ENCODE results near the gene PYM1. TPM values are rescaled to one million over a fixed set of nuclear protein-coding genes. Genes with fewer than 3 reads are reported as not detected.

PYM1 gene
- total and polyA plus RNA-seq, 2 of the 8 experiments (the other 6 are each of a cell fraction or from before 2014, with no cell fraction given), result 38.7 to 58.5 TPM

- Histone ChIP-seq H3K14ac (ENCODE audit: insufficient read length) (no peak overlapping the region), H4K91ac (replicated peaks; ENCODE audit: insufficient read length, low read length) (no peak overlapping the region), H3K4ac (replicated peaks; ENCODE audit: insufficient read length, low read depth, low read length) (no peak overlapping the region), H3K27ac (ENCODE audit: low read depth, low read length) (no peak overlapping the region), H2BK120ac (replicated peaks; ENCODE audit: low read depth, low read length) (no peak overlapping the region), H3K36me3 (ENCODE audit: control insufficient read depth in 2 of 4, insufficient read depth in 4 of 4, low read length in 3 of 4) (peaks cover 13 to 63% (median 39%) of the 10 kb centered on the region in 4 experiments; a peak in 7 of 8 replicates), H3K4me2 (ENCODE audit: insufficient read depth in 1 of 2, low read depth in 2 of 2, low read length in 2 of 2) (no peak overlapping the region), H3K23ac (ENCODE audit: insufficient read length) (no peak overlapping the region), H3K9me3 (ENCODE audit: insufficient read depth in 2 of 2, low read depth in 1 of 2, low read length in 1 of 2) (no peaks in the 10 kb centered on the region), H2BK15ac (ENCODE audit: low read length) (no peak overlapping the region), H4K8ac (ENCODE audit: extremely low read depth, insufficient read depth, low read length) (no peak overlapping the region), H2BK5ac (ENCODE audit: low read depth, low read length) (no peak overlapping the region), H4K20me1 (replicated peaks in 1 of 2; ENCODE audit: control insufficient read depth in 1 of 2, insufficient read depth in 2 of 2, low read length in 2 of 2) (peaks cover 0 to 1% of the 10 kb centered on the region in 2 experiments), H3K23me2 (ENCODE audit: low read depth, low read length) (no peaks in the 10 kb centered on the region), H3K4me1 (replicated peaks in 1 of 4; ENCODE audit: control insufficient read depth in 3 of 4, insufficient read depth in 4 of 4, low read length in 3 of 4) (no peaks in the 10 kb centered on the region), H3K4me3 (ENCODE audit: extremely low read depth in 1 of 4, insufficient read depth in 2 of 4, low read depth in 3 of 4, low read length in 4 of 4) (no peak overlapping the region), H2AK5ac (ENCODE audit: low read depth, low read length) (no peak overlapping the region), H3K79me2 (ENCODE audit: control insufficient read depth in 1 of 2, insufficient read depth in 2 of 2, low read length in 2 of 2) (no peaks in the 10 kb centered on the region), H4K5ac (ENCODE audit: insufficient read length, low read depth, low read length) (no peak overlapping the region), H2AFZ (ENCODE audit: low read length) (no peak overlapping the region), H3K18ac (ENCODE audit: extremely low read depth, low read length) (no peak overlapping the region), H3K56ac (replicated peaks; ENCODE audit: insufficient read length, low read depth, low read length) (no peak overlapping the region), H3K79me1 (ENCODE audit: low read depth, low read length) (no peaks in the 10 kb centered on the region), H3K27me3 (replicated peaks in 1 of 4; ENCODE audit: control insufficient read depth in 3 of 4, extremely low read depth in 1 of 4, insufficient read depth in 3 of 4, low read length in 3 of 4) (no peaks in the 10 kb centered on the region), H2BK12ac (ENCODE audit: low read depth, low read length) (no peak overlapping the region), H3K9ac (replicated peaks in 1 of 4; ENCODE audit: extremely low read depth in 1 of 4, low read depth in 3 of 4, low read length in 3 of 4) (no peak overlapping the region), H2BK20ac (ENCODE audit: low read length) (no peak overlapping the region)
- no peak for DNase-seq (ENCODE audit: low read depth in 1 of 2, low spot score in 2 of 2)
- no peak for TF ChIP-seq MAFK (IDR thresholded peaks at IDR 0.05; ENCODE audit: low read depth, low read length)
- FAIRE-seq, result no peak
- 85% methylated on average over 4 of the region's 4 CpGs; no CpG with 5 or more reads in 1 of the 2 experiments for WGBS, 2 experiments (ENCODE audit: extremely low coverage in 1 of 2, insufficient coverage in 1 of 2, insufficient read length in 1 of 2, insufficient replicate concordance in 2 of 2, low coverage in 1 of 2, low lambda C conversion rate in 2 of 2, missing lambda C conversion rate in 1 of 2)
- POLR2A ChIA-PET (ENCODE audit: partially characterized antibody), result interaction anchor here (0.6 to 2.5 kb wide), 6 partner anchors 9 to 188 kb away, joined by 3 to 7 read pairs (median 4); partner anchors contain the start of genes ORMDL2 and SARNP
- CTCF ChIA-PET (ENCODE audit: partially characterized antibody), result interaction anchor here (0.7 to 2.1 kb wide), 9 partner anchors 15 to 216 kb away, joined by 3 to 7 read pairs (median 4); partner anchors contain the start of gene SUOX
These were observed 27.6 kb upstream of the PYM1 start for GRCh38 chr12:55955344-55955743.

Data from H1 (cell line).